Ascending aorta (tissue), 2 donors: ENCODE measurements around the gene SEMA6B. TPM values are rescaled to one million over a fixed set of nuclear protein-coding genes. Genes with fewer than 3 reads are reported as not detected.

Source experiments
- DNase-seq, 2 donors: peaks; one replicate each; pipeline ENCODE4 v3.0.0-alpha.2; 2019; ENCODE audit warnings: low spot score in 2 of 2
- H3K27ac ChIP-seq, 2 donors: fragments of 200-600 bp; sonication (generic); one replicate each; pipeline ENCODE4 v1.5.1; 2016 to 2017; ENCODE audit warnings: mild to moderate bottlenecking in 1 of 2
- H3K27me3 ChIP-seq: fragments of 200-600 bp; sonication (generic); one replicate; pipeline ENCODE4 v1.5.1; 2017
- H3K36me3 ChIP-seq, 2 donors: fragments of 200-600 bp; sonication (generic); one replicate each; pipeline ENCODE4 v1.5.1; 2016
- H3K4me1 ChIP-seq, 2 donors: fragments of 200-600 bp; sonication (generic); one replicate each; pipeline ENCODE4 v1.5.1; 2016 to 2017; ENCODE audit warnings: mild to moderate bottlenecking in 1 of 2
- H3K4me3 ChIP-seq, 2 donors: fragments of 200-600 bp; sonication (generic); one replicate each; pipeline ENCODE4 v1.5.1; 2016 to 2017; ENCODE audit warnings: mild to moderate bottlenecking in 1 of 2
- H3K9me3 ChIP-seq, 2 donors: fragments of 200-600 bp; sonication (generic); one replicate each; pipeline ENCODE4 v1.5.1; 2016
- intact Hi-C: fragments of 100-400 bp; cut with DNase I; formaldehyde crosslinking; loops from one replicate; pipeline ENCODE4 v1.15.1; 2023
- total RNA-seq: library from RNA; depleted of rRNA; stranded (reverse); fragments of >200 nt; gene quantifications from one replicate; pipeline ENCODE4 v1.1.0, GENCODE V29; 2016
- TF ChIP-seq, protein P1 (sequence below), 3 experiments: fragments of 200-600 bp in 2 of 3; fragments of 450-650 bp in 1 of 3; sonication (generic) in 2 of 3; IDR thresholded peaks; one replicate each; pipeline ENCODE4 v1.5.1; 2016 to 2019; ENCODE audit warnings: antibody characterized with exemption in 3 of 3, mild to moderate bottlenecking in 1 of 3, moderate library complexity in 1 of 3

SEMA6B gene
- total RNA-seq, 1 donor from 2014 or later, result 80.6 TPM

DNA sequence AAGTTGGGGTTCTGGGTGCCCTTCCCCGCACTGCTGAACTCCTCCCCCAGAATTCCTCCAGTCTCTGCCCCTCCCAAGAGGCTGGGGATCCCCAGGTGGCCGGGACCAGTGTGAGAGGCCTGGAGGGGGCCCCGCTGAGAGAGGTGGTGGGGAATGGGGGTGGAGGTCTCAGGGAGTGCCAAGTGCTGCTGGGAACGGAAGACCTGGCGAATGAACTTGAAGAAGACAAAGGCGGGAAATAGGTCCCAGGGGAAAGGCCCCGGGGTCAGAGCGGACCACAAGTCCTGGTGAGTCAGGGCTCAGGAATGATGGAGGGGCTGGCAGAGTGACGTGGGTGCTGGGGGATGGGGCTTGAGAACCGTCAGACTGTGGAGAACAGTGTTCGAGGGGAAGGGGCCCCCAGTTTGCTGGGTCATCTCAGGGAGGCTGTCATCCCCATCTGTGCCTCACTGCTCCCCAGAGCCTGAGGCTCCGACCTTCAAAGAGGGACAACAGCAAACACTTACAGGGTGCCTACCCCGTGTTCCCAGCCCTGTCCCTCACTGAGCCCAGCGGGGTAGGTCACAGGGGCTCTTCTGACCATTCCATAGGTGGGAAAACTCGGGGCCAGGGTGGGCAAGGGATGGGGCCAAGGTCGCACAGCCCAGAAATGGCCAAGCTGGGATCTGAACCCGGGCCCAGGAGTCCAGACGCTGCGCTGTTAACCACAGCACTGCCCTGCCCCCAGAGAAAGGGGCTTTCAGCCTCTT is 16.0 kb upstream of the SEMA6B start:
- Histone ChIP-seq H3K4me3 (no peak overlapping the region), H3K27ac (peak overlapping the region in 1 of 2 donors; percentile 51), H3K4me1 (no peaks in the 10 kb centered on the region), H3K36me3 (no peaks in the 10 kb centered on the region), H3K27me3 (peaks cover 7% of the 10 kb centered on the region), H3K9me3 (no peaks in the 10 kb centered on the region)
- TF ChIP-seq, protein P1, sequence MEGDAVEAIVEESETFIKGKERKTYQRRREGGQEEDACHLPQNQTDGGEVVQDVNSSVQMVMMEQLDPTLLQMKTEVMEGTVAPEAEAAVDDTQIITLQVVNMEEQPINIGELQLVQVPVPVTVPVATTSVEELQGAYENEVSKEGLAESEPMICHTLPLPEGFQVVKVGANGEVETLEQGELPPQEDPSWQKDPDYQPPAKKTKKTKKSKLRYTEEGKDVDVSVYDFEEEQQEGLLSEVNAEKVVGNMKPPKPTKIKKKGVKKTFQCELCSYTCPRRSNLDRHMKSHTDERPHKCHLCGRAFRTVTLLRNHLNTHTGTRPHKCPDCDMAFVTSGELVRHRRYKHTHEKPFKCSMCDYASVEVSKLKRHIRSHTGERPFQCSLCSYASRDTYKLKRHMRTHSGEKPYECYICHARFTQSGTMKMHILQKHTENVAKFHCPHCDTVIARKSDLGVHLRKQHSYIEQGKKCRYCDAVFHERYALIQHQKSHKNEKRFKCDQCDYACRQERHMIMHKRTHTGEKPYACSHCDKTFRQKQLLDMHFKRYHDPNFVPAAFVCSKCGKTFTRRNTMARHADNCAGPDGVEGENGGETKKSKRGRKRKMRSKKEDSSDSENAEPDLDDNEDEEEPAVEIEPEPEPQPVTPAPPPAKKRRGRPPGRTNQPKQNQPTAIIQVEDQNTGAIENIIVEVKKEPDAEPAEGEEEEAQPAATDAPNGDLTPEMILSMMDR (IDR thresholded peaks at IDR 0.05), result no peak
- peak in 1 of 2 donors; percentile 71 for DNase-seq
- intact Hi-C loops, result loop anchor here (5.0 kb wide), 1 partner anchor 62 kb away; the partner anchor contains the start of gene TNFAIP8L1

DNA sequence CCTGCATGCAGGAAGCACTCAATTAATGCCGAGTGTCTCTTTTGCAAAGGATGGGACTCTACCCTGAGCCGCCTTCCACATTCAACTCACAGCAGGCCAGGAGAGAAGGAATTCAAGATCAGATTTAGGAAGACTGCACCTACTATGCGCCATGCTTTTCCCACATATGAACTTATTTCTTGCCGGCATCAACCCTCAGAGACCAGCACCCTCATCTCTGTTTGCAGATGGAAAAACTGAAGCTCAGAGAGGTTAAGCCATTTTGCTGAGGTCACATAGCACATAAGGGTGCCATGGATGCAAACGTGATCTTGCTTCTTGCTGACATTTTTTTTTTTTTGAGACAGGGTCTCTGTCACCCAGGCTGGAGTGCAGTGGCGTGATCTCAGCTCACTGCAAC is 14.2 kb upstream of the SEMA6B start:
- H3K27ac ChIP-seq, result no peak overlapping the region

DNA sequence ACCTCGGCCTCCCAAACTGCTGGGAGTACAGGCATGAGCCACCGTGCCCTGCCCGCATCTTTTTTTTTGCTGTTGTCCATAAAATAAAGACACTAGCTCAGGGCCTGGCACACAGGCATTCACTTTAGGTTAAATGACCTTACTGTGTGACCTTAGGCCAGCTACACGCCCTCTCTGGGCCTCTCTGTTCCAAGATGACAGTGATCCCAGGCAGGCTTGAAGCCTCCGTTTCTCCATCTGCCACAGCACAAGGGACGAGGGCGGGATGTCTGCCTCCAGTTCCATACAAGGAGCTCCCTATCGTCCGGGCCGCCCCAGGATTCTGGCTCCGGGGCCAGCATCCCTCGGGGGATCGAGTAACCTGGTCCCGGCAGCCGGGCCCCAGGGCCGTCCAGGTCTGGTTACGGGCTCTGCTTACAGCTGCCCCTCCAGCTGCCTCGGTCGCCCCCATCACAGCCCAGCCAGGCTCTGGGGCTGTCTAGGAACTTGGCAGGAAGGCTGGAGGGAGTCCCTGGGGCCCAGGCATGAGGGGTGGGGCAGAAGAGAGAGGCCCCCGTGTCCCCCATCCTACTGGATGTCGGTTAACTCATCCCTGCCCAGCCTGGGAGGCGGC is 11.9 kb upstream of the SEMA6B start:
- no peak overlapping the region for H3K27ac ChIP-seq
- no peak for DNase-seq
- H3K4me1 ChIP-seq, result no peaks in the 10 kb centered on the region
- intact Hi-C loops, result no loop called here
- TF ChIP-seq, protein P1 (IDR thresholded peaks at IDR 0.05), result no peak
- H3K27me3 ChIP-seq, result no peaks in the 10 kb centered on the region
- no peaks in the 10 kb centered on the region for H3K9me3 ChIP-seq
- no peak overlapping the region for H3K4me3 ChIP-seq
- H3K36me3 ChIP-seq, result no peaks in the 10 kb centered on the region

More for the DNA sequence above, 14.2 kb upstream of the SEMA6B start:
- Histone ChIP-seq H3K27me3 (no peaks in the 10 kb centered on the region), H3K9me3 (no peaks in the 10 kb centered on the region), H3K4me1 (no peaks in the 10 kb centered on the region), H3K4me3 (no peak overlapping the region), H3K36me3 (no peaks in the 10 kb centered on the region)
- no peak for DNase-seq
- intact Hi-C loops, result no loop called here
- TF ChIP-seq, protein P1 (IDR thresholded peaks at IDR 0.05), result no peak

DNA sequence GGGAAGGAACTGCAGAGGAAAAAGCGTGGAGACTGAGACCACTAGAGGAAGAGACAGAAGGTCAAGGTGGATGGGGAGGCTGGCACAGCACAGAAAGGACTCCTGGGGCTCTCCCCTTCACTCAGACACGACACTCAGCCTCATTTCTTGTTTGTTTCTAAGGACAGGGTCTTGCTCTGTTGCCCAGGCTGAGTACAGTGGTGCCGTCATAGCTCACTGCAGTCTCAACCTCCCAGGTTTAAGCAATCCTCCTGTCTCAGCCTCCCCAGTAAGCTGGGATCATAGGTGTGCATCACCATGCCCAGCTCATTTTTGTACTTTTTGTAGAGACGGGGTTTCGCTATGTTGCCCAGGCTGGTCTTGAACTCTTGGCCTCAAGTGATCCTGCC is 11.4 kb upstream of the SEMA6B start:
- Histone ChIP-seq H3K9me3 (no peaks in the 10 kb centered on the region), H3K27ac (no peak overlapping the region), H3K36me3 (no peaks in the 10 kb centered on the region), H3K27me3 (no peaks in the 10 kb centered on the region), H3K4me1 (no peaks in the 10 kb centered on the region), H3K4me3 (no peak overlapping the region)
- no peak for DNase-seq
- TF ChIP-seq, protein P1 (IDR thresholded peaks at IDR 0.05), result no peak
- intact Hi-C loops, result no loop called here

DNA sequence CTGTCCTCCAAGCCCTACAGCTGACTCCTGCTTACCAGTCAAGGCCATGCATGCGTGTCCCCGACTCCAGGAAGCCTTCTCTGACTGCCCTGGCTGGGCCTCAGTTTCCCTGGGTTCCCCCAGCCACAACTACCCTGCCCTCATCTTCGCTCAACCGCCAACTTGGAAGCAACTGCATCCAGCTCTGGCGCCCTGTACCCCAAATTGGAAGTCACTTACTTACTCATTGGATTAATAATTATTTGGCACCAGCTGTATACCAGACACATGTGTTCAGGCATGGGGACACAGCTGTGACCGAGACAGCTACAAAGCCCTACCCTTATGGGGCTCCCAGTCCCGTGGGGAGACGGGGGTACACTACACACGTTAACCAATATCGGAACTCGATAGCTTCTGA is 10.9 kb upstream of the SEMA6B start:
- H3K36me3 ChIP-seq, result no peaks in the 10 kb centered on the region
- DNase-seq, result no peak
- H3K4me1 ChIP-seq, result no peaks in the 10 kb centered on the region
- no peak overlapping the region for H3K4me3 ChIP-seq
- H3K27me3 ChIP-seq, result no peaks in the 10 kb centered on the region
- no peaks in the 10 kb centered on the region for H3K9me3 ChIP-seq
- no peak overlapping the region for H3K27ac ChIP-seq
- intact Hi-C loops, result no loop called here
- TF ChIP-seq, protein P1 (IDR thresholded peaks at IDR 0.05), result no peak
